ENCODE data around the gene EPHB2.

The EPHB2 gene

DNA sequence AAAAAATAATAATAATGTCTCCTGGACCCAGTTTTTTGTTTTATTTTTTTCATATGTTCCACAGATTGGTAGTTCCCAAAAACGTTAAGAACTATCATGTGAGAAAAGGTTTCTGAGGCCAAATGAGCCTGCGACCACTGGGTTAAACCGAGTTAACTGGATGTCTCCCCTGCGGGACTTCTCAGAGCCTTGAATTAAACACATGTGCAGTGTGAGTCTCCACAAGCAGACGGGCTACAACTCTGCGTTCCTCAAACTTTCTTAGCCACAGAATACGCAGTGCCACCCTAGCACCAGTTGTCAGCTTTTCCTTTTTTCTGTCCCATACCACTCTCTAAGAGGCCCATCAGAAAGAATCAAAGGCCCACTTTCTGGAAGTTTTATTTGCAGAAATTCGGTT lies 164.1 kb downstream of the EPHB2 start:
- H3K4me3 Mint-ChIP-seq = no peak overlapping the region
- no peaks in the 10 kb centered on the region for H3K9me3 Mint-ChIP-seq
- H3K36me3 Mint-ChIP-seq = no peaks in the 10 kb centered on the region
- no peak overlapping the region for H3K27ac Mint-ChIP-seq
- H3K27me3 Mint-ChIP-seq = peaks cover 13% of the 10 kb centered on the region
- no peak for DNase-seq (ENCODE audit: low spot score in 2 of 2)
- ATAC-seq (ENCODE audit: low read depth) = no peak
- H3K4me1 Mint-ChIP-seq = no peaks in the 10 kb centered on the region

DNA sequence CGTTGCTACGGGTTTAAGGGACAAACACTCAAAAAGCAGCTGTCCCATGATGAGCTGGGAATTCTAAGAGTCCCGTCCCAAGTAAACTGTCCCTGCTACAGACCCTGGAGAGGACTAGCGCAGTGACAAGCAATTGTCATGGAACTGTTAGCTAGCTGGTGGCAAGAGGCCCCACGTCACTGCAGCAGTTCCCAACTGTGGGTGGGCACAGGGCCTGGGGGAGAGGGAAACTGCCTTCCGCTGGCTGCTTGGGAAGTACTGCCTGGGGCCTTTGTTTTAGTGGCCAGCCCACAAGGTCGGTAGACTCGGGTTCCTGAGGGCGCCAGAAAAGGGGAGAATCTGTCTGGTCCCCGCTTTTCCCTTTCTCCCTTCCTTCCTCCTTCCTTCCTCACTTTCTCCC lies 164.6 kb downstream of the EPHB2 start:
- Mint-ChIP-seq H3K27ac (no peak overlapping the region), H3K4me3 (no peak overlapping the region), H3K9me3 (no peaks in the 10 kb centered on the region), H3K27me3 (peaks cover 13% of the 10 kb centered on the region), H3K4me1 (no peaks in the 10 kb centered on the region), H3K36me3 (no peaks in the 10 kb centered on the region)
- no peak for ATAC-seq (ENCODE audit: low read depth)
- DNase-seq (ENCODE audit: low spot score in 2 of 2) = no peak

DNA sequence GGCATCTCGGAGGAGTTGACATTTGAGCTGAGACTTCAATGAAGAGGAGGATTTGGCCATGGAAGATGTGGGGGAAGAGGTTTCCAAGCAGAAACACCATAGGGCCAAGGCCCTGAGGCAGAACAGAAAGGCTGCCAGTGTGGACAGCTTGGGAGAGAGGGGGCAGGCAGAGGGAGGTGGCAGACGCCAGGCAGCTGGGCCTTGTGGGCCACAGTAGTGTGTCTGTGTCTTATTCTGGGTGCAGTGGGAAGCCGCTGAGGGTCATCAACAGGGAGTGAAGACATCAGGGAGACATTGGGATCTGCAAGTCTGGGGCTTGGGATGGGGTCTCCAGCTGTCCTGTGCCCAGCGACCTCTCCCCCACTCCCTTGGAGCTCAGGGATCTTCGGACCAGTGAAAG lies 165.2 kb downstream of the EPHB2 start:
- Mint-ChIP-seq H3K4me1 (no peaks in the 10 kb centered on the region), H3K27ac (no peak overlapping the region), H3K27me3 (peaks cover 13% of the 10 kb centered on the region), H3K9me3 (no peaks in the 10 kb centered on the region), H3K36me3 (no peaks in the 10 kb centered on the region), H3K4me3 (no peak overlapping the region)
- DNase-seq (ENCODE audit: low spot score in 2 of 2) (no peak), ATAC-seq (ENCODE audit: low read depth) (no peak)

GRCh38 chr1:22876359-22877111 lies 165.9 kb downstream of the EPHB2 start:
- no peak overlapping the region for H3K4me3 Mint-ChIP-seq
- ATAC-seq (ENCODE audit: low read depth) (no peak), DNase-seq (ENCODE audit: low spot score in 2 of 2) (no peak)
- H3K27ac Mint-ChIP-seq = no peak overlapping the region
- no peaks in the 10 kb centered on the region for H3K4me1 Mint-ChIP-seq
- peaks cover 13% of the 10 kb centered on the region for H3K27me3 Mint-ChIP-seq
- H3K9me3 Mint-ChIP-seq = no peaks in the 10 kb centered on the region
- H3K36me3 Mint-ChIP-seq = no peaks in the 10 kb centered on the region

GRCh38 chr1:22877112-22877915 lies 166.7 kb downstream of the EPHB2 start:
- no peak overlapping the region for H3K27ac Mint-ChIP-seq
- no peak for DNase-seq (ENCODE audit: low spot score in 2 of 2)
- H3K9me3 Mint-ChIP-seq = no peaks in the 10 kb centered on the region
- H3K4me1 Mint-ChIP-seq = no peaks in the 10 kb centered on the region
- H3K36me3 Mint-ChIP-seq = no peaks in the 10 kb centered on the region
- no peak for ATAC-seq (ENCODE audit: low read depth)
- peaks cover 13% of the 10 kb centered on the region for H3K27me3 Mint-ChIP-seq
- H3K4me3 Mint-ChIP-seq = no peak overlapping the region

DNA sequence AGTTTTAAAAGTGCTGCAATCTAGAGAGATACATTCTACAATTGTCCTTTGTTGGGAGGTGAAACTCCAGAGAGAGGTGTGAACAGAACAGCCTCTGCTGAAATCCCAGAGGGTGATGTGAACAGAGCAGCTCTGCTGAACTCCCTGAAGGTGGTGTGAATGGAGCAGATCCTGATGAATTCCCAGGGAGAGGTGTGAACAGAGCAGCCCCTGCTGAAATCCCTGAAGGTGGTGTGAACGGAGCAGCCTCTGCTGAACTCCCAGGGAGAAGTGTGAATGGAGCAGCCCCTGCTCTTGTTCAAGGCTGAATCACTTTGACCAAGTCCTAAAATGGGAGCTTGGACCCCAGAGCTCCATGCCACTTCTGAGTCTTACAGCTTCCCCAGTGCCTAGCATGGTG lies 167.3 kb downstream of the EPHB2 start:
- DNase-seq (ENCODE audit: low spot score in 2 of 2) = no peak
- no peak for ATAC-seq (ENCODE audit: low read depth)
- H3K9me3 Mint-ChIP-seq = no peaks in the 10 kb centered on the region
- no peaks in the 10 kb centered on the region for H3K36me3 Mint-ChIP-seq
- H3K4me3 Mint-ChIP-seq = no peak overlapping the region
- H3K27ac Mint-ChIP-seq = no peak overlapping the region
- H3K4me1 Mint-ChIP-seq = no peaks in the 10 kb centered on the region
- peaks cover 13% of the 10 kb centered on the region for H3K27me3 Mint-ChIP-seq

GRCh38 chr1:22878626-22879025 lies 168.0 kb downstream of the EPHB2 start:
- H3K4me3 Mint-ChIP-seq = no peak overlapping the region
- ATAC-seq (ENCODE audit: low read depth) = no peak
- no peaks in the 10 kb centered on the region for H3K9me3 Mint-ChIP-seq
- H3K27me3 Mint-ChIP-seq = peaks cover 13% of the 10 kb centered on the region
- no peak for DNase-seq (ENCODE audit: low spot score in 2 of 2)
- no peak overlapping the region for H3K27ac Mint-ChIP-seq
- no peaks in the 10 kb centered on the region for H3K36me3 Mint-ChIP-seq
- no peaks in the 10 kb centered on the region for H3K4me1 Mint-ChIP-seq

GRCh38 chr1:22879445-22879844 lies 168.8 kb downstream of the EPHB2 start:
- no peak overlapping the region for H3K4me3 Mint-ChIP-seq
- DNase-seq (ENCODE audit: low spot score in 2 of 2) (no peak), ATAC-seq (ENCODE audit: low read depth) (no peak)
- peaks cover 15% of the 10 kb centered on the region for H3K27me3 Mint-ChIP-seq
- no peaks in the 10 kb centered on the region for H3K4me1 Mint-ChIP-seq
- H3K27ac Mint-ChIP-seq = no peak overlapping the region
- no peaks in the 10 kb centered on the region for H3K9me3 Mint-ChIP-seq
- no peaks in the 10 kb centered on the region for H3K36me3 Mint-ChIP-seq

GRCh38 chr1:22880174-22880601 lies 169.5 kb downstream of the EPHB2 start:
- H3K27me3 Mint-ChIP-seq = peaks cover 15% of the 10 kb centered on the region
- H3K4me1 Mint-ChIP-seq = peaks cover 6% of the 10 kb centered on the region
- no peak overlapping the region for H3K27ac Mint-ChIP-seq
- no peaks in the 10 kb centered on the region for H3K36me3 Mint-ChIP-seq
- no peaks in the 10 kb centered on the region for H3K9me3 Mint-ChIP-seq
- ATAC-seq (ENCODE audit: low read depth) (no peak), DNase-seq (ENCODE audit: low spot score in 2 of 2) (no peak)
- no peak overlapping the region for H3K4me3 Mint-ChIP-seq

DNA sequence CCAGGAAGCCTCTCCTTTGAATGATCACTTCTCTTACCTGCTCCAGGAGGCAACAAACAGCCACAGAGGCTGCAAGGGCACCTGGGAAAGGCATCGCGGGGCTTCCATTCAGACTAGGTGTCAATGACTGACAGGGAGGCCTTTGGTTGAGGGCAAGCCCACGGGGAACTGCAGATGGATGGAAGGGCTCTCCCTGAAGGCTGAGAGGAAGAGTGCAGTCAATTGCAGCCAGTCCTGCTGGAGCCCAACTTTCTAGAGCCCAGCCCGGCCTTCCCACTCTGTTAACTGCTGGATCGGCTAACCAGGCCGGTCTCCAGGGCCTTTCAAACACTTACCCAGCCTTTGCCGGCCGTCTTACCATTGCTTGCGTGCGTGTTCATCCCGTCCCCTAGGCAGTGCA lies 172.8 kb downstream of the EPHB2 start:
- ATAC-seq (ENCODE audit: low read depth) (no peak), DNase-seq (ENCODE audit: low spot score in 2 of 2) (no peak)
- Mint-ChIP-seq H3K4me3 (no peak overlapping the region), H3K4me1 (peaks cover 8% of the 10 kb centered on the region), H3K36me3 (no peaks in the 10 kb centered on the region), H3K9me3 (no peaks in the 10 kb centered on the region), H3K27me3 (peaks cover 11% of the 10 kb centered on the region), H3K27ac (no peak overlapping the region)

DNA sequence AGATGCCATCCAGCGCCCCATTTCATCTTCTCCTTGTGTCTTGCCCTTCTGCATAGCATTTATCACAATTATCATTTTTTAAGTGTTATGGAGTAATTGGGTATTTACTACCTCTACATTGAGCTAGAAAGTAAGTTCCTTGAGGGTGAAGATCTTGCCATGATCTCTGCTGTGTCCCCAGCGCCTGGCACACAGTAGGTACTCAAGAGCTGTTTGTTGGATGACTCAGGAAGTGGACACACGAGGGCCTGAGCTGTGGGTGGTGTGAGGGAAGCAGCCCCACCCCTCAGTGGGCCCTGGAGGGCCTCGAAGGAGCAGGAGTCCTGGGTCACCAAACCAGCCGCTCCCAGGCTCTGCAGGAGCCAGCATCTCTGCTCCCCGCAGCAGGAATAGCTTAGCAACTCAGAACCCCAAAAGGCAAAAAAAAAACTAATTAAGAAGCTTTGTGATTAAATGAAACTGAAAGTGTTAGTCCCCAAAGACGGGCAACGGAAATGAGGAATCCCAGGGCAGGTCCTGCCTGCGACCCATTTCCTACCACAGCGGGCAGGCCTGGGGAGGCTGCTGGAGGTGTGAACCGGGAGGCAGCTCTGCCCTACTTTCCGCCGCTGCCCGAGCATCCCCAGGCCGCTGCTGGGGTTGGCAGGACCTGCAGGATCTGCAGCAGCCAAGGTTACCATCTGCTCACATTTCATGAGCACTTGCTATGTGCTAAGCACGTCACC lies 174.3 kb downstream of the EPHB2 start:
- DNase-seq (ENCODE audit: low spot score in 2 of 2) (no peak), ATAC-seq (ENCODE audit: low read depth) (peak; percentile 34)
- H3K9me3 Mint-ChIP-seq = no peaks in the 10 kb centered on the region
- peak overlapping the region; percentile 0 for H3K27ac Mint-ChIP-seq
- no peaks in the 10 kb centered on the region for H3K36me3 Mint-ChIP-seq
- H3K4me3 Mint-ChIP-seq = peak overlapping the region; percentile 70
- H3K4me1 Mint-ChIP-seq = peaks cover 8% of the 10 kb centered on the region
- peaks cover 7% of the 10 kb centered on the region for H3K27me3 Mint-ChIP-seq

DNA sequence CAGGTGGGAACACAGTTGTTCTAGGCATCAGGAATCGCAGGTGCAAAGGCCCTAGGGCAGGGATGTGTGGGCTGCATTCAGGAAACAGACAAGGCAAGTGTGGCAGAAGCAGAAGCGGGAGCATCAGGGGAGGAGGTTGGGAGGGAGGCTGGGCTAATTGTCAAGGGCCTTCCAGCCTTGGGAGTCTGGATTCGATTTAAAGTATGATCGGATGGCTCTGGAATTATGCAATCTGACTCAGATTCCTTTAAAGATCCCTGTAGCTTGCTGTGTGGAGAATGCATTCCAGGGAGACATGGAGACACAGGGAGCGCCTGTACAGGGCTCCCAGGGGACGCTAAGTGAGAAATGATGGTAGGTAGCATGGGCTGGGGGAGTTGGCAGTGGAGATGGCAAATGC lies 175.6 kb downstream of the EPHB2 start:
- Mint-ChIP-seq H3K9me3 (no peaks in the 10 kb centered on the region), H3K27me3 (peaks cover 7% of the 10 kb centered on the region), H3K27ac (no peak overlapping the region), H3K36me3 (no peaks in the 10 kb centered on the region), H3K4me3 (no peak overlapping the region), H3K4me1 (peaks cover 8% of the 10 kb centered on the region)
- DNase-seq (ENCODE audit: low spot score in 2 of 2) = no peak
- ATAC-seq (ENCODE audit: low read depth) = no peak

DNA sequence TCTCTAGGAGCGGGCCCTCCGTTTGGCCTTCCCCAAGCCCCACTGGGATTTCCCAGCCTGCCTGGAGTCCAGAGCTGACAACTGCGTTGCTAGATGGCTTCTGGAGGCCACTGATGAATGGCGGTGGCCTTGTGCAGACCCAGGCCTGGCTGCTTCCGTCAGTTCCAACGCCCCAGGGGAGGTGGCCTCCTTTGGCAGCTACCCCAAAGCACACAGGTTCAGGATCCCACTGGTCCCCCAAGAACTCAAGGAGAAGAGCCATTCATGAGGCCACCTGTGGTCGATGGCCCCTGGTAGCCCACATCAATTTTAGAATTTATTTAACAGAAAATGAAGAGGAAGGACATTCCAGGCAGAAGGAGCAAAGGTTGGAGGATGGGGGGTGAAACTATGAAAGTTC lies 176.9 kb downstream of the EPHB2 start:
- ATAC-seq (ENCODE audit: low read depth) (no peak), DNase-seq (ENCODE audit: low spot score in 2 of 2) (no peak)
- Mint-ChIP-seq H3K27ac (peak overlapping the region; percentile 12), H3K36me3 (no peaks in the 10 kb centered on the region), H3K4me1 (peaks cover 8% of the 10 kb centered on the region), H3K9me3 (no peaks in the 10 kb centered on the region), H3K27me3 (peaks cover 12% of the 10 kb centered on the region), H3K4me3 (no peak overlapping the region)
